Measurements from ENCODE around the gene GALM.

GRCh38 chr2:38750891-38751595 is 85.1 kb downstream of the GALM start, which contains the start of gene SRSF7:
- TF ChIP-seq, protein P1, sequence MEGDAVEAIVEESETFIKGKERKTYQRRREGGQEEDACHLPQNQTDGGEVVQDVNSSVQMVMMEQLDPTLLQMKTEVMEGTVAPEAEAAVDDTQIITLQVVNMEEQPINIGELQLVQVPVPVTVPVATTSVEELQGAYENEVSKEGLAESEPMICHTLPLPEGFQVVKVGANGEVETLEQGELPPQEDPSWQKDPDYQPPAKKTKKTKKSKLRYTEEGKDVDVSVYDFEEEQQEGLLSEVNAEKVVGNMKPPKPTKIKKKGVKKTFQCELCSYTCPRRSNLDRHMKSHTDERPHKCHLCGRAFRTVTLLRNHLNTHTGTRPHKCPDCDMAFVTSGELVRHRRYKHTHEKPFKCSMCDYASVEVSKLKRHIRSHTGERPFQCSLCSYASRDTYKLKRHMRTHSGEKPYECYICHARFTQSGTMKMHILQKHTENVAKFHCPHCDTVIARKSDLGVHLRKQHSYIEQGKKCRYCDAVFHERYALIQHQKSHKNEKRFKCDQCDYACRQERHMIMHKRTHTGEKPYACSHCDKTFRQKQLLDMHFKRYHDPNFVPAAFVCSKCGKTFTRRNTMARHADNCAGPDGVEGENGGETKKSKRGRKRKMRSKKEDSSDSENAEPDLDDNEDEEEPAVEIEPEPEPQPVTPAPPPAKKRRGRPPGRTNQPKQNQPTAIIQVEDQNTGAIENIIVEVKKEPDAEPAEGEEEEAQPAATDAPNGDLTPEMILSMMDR (IDR thresholded peaks at IDR 0.05): no peak
- peak; percentile 94; the same call in 1 of the 2 replicates for TF ChIP-seq SIN3A (IDR thresholded peaks at IDR 0.05; ENCODE audit: borderline replicate concordance, insufficient read depth, low read depth, low read length)
